Stimulated activated CD4-positive, alpha-beta T cell treated with anti-CD3 and anti-CD28 coated beads, Interleukin-12 subunit alpha, Interleukin-12 subunit beta, amount 100 ng/mL, for 24 hours (primary cell): Measurements from ENCODE around the gene BAZ2B.

Experiments used
- DNase-seq, 2 experiments: peaks; one replicate each; pipeline ENCODE4 v3.0.0-alpha.2; 2020; ENCODE audit warnings: low read depth in 2 of 2

The BAZ2B gene

GRCh38 chr2:159462201-159462785, 154.1 kb downstream of the BAZ2B start:
- no peak for DNase-seq

- no peak for DNase-seq
These were observed 155.3 kb downstream of the BAZ2B start for GRCh38 chr2:159461076-159461475.

DNA sequence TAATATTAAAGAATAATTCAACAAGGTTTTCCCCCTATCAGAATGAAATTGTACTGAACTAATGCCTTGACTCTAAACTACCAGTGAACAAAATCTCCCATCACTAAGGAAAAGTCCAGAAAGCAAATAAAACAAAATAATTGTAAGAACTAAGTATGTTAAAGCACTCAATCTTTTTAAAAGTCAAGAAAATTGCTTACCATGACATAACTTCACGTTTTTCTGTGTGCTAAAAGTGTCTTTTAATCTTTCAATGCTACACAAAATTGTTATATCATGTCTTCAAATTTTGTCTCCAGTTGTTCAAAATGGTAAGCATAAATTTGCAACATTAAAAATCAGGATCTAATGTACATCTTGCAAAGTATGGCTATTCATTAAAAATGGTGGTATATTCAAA, 156.1 kb downstream of the BAZ2B start:
- no peak for DNase-seq

DNA sequence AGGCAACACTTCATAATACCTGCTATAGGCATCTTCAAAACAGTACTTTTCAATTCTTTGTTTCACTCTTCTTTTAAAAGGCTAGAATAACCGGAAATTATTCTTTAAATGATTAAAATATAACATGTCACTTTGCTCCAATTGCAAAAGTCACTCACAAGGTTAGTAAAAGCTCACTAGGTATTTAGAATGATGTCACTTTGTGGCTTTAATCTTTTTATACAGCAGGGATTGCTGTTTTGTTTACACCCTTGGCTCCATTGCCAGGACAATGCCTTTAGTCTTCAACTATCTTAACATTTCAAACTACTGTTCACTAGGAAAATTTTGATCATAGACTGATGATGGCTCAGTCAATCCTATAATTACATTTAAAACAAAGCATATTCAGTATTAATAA, 157.1 kb downstream of the BAZ2B start:
- no peak for DNase-seq

GRCh38 chr2:159457589-159457988, 158.8 kb downstream of the BAZ2B start:
- no peak for DNase-seq

DNA sequence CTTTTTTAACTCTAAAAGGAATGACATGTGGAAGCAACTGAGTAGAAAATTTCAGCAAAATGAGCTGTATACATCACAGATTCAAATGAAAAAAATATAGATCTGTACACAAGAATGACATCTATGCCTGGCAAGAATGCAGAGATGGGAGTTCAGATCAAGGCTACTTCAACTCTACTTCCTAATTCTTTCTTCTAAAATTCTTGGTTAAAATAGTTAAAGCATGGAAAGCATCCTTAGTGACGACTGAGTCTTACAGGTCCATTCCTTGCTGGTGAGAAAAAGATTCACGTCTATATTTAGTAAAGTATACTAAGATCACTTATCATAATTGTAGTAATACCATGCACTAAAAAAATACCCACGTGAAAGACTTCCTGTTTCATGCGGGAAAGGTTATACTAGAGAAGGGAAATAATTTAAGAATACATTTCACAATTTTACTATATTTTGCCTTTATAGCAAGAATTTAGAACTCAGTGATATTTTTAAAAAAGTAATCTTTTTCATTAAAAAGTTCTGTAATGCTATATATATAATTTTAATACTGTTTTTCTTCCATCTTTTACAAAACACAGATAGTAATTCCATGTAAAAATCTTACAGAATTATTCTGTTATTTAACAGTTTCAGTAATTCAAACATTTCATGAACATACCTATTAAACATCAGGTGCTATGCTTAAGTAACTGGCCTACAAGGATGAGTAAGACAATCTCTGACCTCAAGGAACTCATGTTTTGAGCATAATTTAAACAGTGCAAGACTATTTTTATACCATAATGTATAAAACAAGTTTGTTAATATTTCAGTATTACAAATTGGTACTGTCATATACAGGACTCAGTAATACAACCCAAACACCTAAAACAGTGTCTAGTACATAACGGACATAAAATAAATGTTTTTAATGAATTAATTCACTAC, 159.6 kb downstream of the BAZ2B start:
- no peak for DNase-seq

DNA sequence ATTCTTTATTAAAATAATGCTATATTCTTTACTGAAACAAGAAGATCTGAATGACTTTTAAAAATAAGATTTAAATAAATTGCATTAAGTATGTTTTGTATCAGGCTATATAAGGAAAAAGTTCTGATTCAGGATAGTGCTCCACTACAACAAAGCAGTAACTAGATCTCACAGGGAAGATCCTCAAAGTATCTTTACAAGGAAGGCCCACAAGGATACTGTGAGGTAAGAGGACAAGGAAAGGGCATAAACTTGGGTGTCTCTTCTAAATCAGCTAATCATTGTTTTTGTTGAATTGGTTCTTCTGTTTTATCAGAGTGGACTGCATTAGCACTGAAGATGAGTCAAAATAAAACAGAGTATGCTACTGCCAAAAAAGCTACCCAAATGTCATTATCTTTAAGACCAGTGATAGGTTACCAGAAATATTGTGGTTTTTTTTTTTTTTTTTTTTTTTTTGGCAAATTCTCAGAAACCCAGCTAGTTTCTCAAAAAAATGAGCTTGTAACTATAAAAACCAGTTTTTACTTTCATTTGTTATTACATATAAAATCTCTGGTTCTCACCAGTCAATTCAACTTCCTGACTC, 160.9 kb downstream of the BAZ2B start:
- no peak for DNase-seq

- DNase-seq, result no peak
These were observed 162.2 kb downstream of the BAZ2B start for GRCh38 chr2:159454185-159454584.

DNA sequence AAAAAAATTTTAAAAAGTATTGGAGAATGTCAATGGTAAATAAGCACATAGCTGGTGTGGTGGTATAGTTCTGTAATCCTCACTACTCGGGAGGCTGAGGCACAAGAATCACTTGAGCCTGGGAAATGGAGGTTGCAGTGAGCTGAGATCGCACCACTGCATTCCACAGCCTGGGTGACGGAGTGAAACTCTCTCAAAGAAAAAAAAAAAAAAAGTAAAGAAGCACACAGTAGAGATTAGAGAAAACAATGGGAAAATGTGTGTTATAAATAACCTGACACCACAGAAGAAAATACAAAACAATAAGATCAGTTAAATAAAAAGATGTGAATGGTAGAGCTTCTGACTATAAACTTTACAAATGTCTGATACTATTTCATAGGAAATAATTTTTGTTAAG, 166.2 kb downstream of the BAZ2B start:
- DNase-seq, result no peak

GRCh38 chr2:159449504-159450124, 166.7 kb downstream of the BAZ2B start:
- no peak for DNase-seq

DNA sequence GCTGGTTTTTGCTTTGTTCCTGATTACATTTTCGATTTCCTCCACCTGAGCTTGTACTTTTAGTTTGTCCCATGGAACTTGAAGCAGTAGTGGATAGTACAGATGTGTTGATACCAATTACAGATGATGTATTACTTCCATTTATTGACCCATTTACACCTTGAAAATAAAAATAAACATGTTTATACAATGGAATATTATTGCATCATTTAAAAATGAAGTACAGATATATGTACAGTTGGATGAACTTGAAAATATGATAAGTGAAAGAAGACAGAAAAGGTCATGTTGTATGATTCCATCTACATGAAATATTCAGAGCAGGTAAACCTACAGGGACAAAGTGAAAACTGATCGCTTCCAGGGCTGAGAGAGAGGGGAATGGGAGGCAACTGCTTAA, 169.5 kb downstream of the BAZ2B start:
- no peak for DNase-seq

DNA sequence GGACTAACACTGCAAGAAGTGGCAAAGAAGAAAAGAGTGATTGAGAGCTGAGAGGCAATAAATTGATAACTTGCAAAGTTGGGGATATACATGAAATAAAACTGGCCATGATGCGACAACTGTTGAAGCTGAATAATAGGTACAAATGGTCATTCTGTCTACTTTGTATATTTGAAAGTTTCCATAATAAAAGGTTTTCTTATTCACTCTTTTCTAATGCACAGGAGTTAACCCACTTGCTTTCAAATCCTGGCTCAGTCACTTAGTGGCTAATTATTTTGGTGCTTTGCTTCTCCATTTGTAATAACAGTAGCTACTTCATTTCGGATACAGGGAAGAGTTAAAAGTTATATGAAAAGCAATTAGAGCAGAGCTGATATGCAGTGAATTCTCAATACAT, 170.1 kb downstream of the BAZ2B start:
- no peak for DNase-seq

DNA sequence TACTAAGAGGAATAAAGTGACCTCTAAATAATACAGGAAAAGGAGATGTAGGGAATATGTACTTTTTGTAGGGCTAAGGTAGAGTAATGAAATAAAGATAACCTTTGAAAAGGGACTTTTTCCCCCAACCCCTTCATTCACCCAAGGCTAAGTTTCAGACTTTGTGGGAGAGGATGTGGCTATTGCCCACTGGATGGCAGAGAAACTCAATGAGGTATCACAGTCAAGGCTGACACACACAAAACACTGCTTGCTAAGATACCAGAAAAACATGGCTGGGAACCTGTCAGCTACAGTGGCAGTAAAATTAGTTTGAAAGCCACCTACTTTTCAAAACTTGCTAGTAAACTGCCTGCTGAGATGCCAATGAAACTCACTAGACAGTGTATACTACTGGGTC, 171.0 kb downstream of the BAZ2B start:
- DNase-seq, result no peak

- DNase-seq, result no peak
These were observed 171.6 kb downstream of the BAZ2B start for GRCh38 chr2:159444754-159445153.

GRCh38 chr2:159442159-159442852, 174.0 kb downstream of the BAZ2B start:
- DNase-seq, result no peak

DNA sequence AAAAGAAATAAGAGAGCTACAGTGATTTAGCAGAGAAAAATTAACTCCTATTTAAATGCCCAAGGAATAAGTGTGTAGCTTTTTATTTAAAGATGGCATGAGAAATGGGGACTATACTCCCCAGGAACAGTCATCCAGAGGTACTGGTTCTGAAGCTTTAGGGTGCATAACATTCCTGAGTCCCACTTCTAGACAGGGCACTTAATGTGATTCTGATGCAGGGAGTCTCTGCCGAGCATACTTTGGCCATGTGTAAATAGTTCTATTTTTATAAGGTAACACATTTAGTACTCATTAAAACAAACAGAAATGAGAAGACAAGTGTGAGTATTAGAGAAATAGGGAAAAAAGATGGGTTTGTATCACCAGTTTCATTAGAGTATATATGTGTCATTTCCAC, 175.2 kb downstream of the BAZ2B start:
- DNase-seq, result no peak

GRCh38 chr2:159439421-159439820, 176.9 kb downstream of the BAZ2B start:
- DNase-seq, result no peak

DNA sequence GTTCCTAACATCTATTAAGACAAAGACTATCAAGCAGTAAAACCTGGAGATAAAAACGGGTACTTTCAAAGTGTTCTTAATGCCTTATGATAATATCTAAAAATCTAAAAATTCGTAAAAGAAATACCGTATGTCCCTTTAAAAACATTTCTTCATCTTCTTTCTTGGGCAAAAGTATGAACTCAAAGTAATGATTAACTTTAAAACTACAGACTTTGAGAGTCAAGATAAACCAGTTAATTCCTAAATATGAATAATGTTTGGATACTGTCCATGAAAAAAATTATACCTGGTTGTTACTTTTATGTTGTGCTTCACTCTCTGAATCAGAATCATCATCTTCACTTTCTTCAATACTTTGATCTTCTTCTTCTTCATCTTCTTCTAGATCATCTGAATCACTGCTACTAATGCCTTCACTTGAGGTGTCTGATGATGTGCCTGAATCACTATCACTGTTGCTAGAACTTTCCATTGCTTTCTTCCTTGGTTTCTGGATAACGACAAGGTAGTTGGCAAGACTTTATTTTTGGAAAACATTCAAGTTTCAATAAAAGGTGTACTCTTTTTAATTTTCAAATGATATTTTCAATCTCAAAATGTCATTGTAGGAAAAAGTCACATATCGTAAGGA, 177.5 kb downstream of the BAZ2B start:
- DNase-seq, result no peak

DNA sequence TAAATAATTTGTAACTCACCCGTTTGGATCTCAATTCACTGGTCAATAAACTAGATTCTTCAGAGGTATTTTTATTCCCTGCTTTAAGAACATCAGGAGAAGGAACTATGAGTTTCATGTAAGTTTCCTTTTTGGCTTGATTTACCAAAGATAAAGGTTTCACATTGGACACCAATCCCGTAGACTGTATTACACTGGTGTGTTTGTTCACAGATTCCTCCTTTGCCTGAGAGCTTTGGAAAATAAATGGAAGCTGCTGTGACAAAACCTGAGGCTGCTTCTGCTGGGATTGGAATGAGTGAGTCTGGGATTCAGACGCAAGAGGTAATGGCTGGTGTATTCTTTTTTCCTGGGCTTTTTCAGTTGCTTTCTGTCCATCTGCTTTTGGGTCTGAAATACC, 178.1 kb downstream of the BAZ2B start:
- DNase-seq, result no peak

GRCh38 chr2:159432610-159433009, 183.7 kb downstream of the BAZ2B start:
- no peak for DNase-seq

- DNase-seq, result no peak
These were observed 189.3 kb downstream of the BAZ2B start for GRCh38 chr2:159427048-159427447.
